ENCODE results near the gene QRFP. TPM values are rescaled to one million over a fixed set of nuclear protein-coding genes. Genes with fewer than 3 reads are reported as not detected.

The QRFP gene
- total RNA-seq, 1 experiment from 2014 or later: not detected

DNA sequence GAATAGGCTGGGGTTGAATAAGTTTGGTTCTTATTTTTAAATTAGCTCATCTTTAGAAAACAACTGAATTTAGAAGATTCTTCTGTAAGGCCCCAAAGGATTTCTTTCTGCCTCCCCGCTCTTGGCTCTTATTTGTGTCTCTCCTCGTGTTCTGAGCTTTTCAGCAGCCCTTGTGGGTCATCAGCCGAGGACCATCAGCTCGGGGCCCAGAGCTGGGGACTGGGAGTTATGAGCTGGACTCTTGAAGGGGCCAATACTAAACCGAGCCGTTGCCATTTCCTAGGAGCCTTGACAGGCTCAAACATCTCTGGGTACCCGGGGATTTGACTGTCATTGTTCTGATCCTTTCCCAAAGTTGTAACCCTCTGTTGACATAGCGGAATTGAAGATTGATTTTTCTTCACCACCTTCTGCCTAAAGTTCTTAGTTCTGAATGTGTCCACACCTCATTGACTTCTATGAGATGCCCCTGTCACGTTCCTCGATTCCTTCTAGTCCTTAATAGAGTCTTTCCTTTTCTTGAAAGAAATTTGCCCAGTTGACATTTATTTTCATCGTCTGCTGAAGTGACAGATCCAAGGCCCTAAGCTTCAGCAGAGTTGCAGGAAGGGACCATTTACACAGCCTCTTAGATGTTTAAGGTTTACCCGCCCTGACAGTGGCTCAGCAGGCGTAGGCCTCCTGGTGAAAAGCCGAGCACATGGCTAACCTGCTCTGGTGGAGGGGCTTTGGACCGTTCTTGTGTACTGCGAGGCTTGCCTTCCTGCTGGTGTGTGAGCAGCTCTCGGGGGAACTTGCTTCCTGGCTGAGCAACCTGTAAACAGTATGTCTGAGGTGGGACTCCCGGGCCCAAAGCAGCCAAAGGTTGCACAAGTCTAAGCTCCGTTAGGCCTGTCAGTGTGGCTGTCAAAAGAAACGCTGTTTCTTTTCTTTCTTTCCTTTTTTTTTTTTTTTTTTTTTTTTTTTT, 37.6 kb downstream of the QRFP start:
- peaks cover 13 to 55% (median 51%) of the 10 kb centered on the region in 3 experiments; a peak in 6 of 7 replicates for H3K36me3 Mint-ChIP-seq (ENCODE audit: insufficient read depth in 1 of 3, low read depth in 3 of 3)
- Histone ChIP-seq H4K8ac (replicated peaks; ENCODE audit: insufficient read length, low read depth, low read length) (no peak overlapping the region), H3T11ph (ENCODE audit: low read length) (no peak overlapping the region), H3K27me3 (ENCODE audit: insufficient read depth, low read length) (no peaks in the 10 kb centered on the region), H3K18ac (ENCODE audit: insufficient read length, low read depth, low read length) (no peak overlapping the region), H3K56ac (ENCODE audit: insufficient read length, low read depth, low read length) (no peak overlapping the region), H2BK120ac (ENCODE audit: low read depth, low read length, poor library complexity, severe bottlenecking) (no peak overlapping the region), H3K4ac (ENCODE audit: low read depth, low read length) (no peak overlapping the region), H2BK20ac (ENCODE audit: low read depth, low read length, poor library complexity, severe bottlenecking) (no peak overlapping the region), H3K27ac (ENCODE audit: insufficient read length, low read depth, low read length) (no peak overlapping the region), H3K79me2 (ENCODE audit: insufficient read depth, low read length) (peaks cover 2% of the 10 kb centered on the region), H3K9ac (ENCODE audit: extremely low read depth, insufficient read length, low read length) (no peak overlapping the region), H3K79me1 (ENCODE audit: insufficient read depth, low read depth, low read length, poor library complexity, severe bottlenecking) (no peaks in the 10 kb centered on the region), H4K20me1 (ENCODE audit: control insufficient read depth, insufficient read depth, insufficient read length) (no peaks in the 10 kb centered on the region), H4K91ac (ENCODE audit: insufficient read length, low read depth, low read length) (no peak overlapping the region), H2BK15ac (ENCODE audit: low read depth, low read length) (no peak overlapping the region), H3K23ac (ENCODE audit: insufficient read length, low read depth, low read length) (no peak overlapping the region), H3K23me2 (ENCODE audit: insufficient read length, low read depth, low read length, poor library complexity, severe bottlenecking) (no peaks in the 10 kb centered on the region), H4K5ac (ENCODE audit: insufficient read length, low read depth, low read length) (no peak overlapping the region), H3K9me3 (ENCODE audit: control insufficient read depth, low read depth, low read length) (no peaks in the 10 kb centered on the region), H2AK5ac (ENCODE audit: insufficient read length, low read length) (no peak overlapping the region), H3K4me1 (ENCODE audit: insufficient read depth, low read length) (0 out of 2 replicates have a peak, but pooled peaks cover 2% of the 10 kb centered on the region), H2BK12ac (ENCODE audit: insufficient read length, low read depth, low read length) (no peak overlapping the region), H3K4me2 (ENCODE audit: insufficient read depth, insufficient read length, low read length) (no peak overlapping the region), H2AFZ (ENCODE audit: low read length) (no peak overlapping the region), H3K14ac (ENCODE audit: insufficient read depth, low read length) (no peak overlapping the region), H2BK5ac (ENCODE audit: insufficient read length, low read length) (no peak overlapping the region)
- H3K4me3 Mint-ChIP-seq: no peak overlapping the region
- H3K27me3 Mint-ChIP-seq (ENCODE audit: low read depth): no peaks in the 10 kb centered on the region
- DNase-seq: no peak
- no peak for TF ChIP-seq CTCF (conservative IDR thresholded peaks at IDR 0.05)
- H3K27ac Mint-ChIP-seq: peak overlapping the region in 2 of 3 experiments; percentile 81 to 88; a peak in 5 of 7 replicates
- no CpG with 5 or more reads among the region's 20 CpGs for WGBS (ENCODE audit: extremely low coverage, insufficient read length, low lambda C conversion rate)
- peaks cover 8 to 23% of the 10 kb centered on the region in 2 experiments; a peak in 3 of 4 replicates for H3K4me1 Mint-ChIP-seq
- no peaks in the 10 kb centered on the region for H3K9me3 Mint-ChIP-seq
